ENCODE data around the gene CD99. TPM values are rescaled to one million over a fixed set of nuclear protein-coding genes. Genes with fewer than 3 reads are reported as not detected.

Gene CD99
- total RNA-seq, 4 donors from 2014 or later = 162 to 192 (median 179) TPM

DNA sequence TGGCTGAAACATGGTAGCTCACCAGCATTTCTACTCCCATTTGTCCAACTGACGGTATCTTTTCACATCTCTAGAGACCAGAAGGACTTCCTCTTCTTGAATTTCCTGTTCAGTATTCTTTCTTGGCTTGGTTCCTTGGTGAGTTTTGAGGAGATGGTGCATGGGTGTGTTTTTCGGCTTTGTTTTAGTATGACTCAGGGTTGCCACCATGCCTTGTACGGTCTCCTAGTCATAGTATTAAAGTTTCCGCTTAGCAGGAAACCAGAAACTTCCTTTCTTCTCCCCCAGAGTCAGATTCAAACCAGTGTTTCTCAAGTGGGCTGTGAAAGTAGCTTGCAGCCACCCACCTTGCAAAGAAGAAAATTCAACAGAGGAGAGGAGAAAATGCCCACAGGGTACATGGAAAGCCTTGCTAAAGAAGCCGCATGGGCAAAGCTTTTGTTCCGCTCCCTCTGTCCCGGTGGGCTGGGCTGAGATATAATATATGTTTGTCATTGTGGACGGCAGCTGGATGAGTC is 5.7 kb downstream of the CD99 start:
- TF ChIP-seq EP300 (IDR thresholded peaks at IDR 0.05) (no peak), POLR2AphosphoS5 (IDR thresholded peaks at IDR 0.05) (peak in 1 of 3 donors; percentile 58), POLR2A (IDR thresholded peaks at IDR 0.05) (no peak)
- DNase-seq (ENCODE audit: low spot score in 2 of 2) = no peak
- H3K4me3 ChIP-seq = peak overlapping the region; percentile 15
- peak overlapping the region; percentile 64 for H3K27ac ChIP-seq
- no peaks in the 10 kb centered on the region for H3K9me3 ChIP-seq
- 31% methylated on average over 8 of the region's 8 CpGs for WGBS
- H3K4me1 ChIP-seq = peaks cover 83% of the 10 kb centered on the region
- no peaks in the 10 kb centered on the region for H3K27me3 ChIP-seq
- no peaks in the 10 kb centered on the region for H3K36me3 ChIP-seq

DNA sequence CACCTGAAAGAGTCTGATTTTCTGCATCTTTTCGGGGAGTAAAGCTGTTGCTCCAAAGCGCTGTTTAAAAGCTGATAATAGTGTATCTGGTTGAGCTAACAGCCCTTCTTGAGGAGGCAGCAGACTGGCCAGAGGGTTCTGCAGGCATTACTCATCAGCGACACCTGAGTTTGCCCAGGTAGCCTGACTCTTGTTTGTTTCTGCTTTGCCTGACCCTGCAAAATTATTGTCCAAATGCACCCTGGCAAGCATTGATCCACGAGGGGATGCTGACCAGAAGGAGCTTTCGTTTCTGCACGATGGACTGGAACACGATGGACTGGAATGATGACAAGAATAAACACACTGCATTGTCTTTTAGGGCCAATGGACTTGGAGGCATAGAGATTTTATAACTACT is 6.2 kb downstream of the CD99 start:
- H3K4me1 ChIP-seq = peaks cover 84% of the 10 kb centered on the region
- 23% methylated on average over 7 of the region's 7 CpGs for WGBS

DNA sequence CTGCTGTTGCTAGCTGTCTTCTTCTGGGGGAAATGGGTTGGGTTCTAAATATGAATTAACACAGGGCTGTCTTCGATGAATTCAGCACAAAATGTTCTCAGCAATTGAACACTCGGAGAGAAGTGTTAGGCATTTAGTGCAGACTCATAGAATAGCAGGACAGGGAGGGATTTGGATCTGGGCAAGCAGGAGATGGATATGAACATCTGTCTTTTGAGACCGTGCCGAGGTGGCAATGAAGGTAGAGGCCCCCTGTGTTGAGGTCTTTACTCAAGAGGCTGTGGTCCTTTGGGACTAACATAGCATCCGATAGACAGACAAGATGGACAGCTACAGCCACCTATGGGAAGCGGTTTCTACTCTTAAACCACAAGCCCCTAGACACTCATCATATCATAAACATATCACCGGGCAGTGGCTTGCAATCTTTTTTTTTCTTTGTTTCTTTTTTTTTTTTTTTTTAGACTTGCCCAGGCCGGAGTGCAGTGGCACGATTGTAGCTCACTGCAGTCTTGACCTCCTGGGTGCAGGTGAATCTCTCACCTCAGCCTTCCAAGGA is 6.7 kb downstream of the CD99 start:
- Histone ChIP-seq H3K27me3 (no peaks in the 10 kb centered on the region), H3K4me1 (peaks cover 83% of the 10 kb centered on the region), H3K4me3 (peak overlapping the region; percentile 15), H3K36me3 (no peaks in the 10 kb centered on the region), H3K27ac (peak overlapping the region; percentile 64), H3K9me3 (no peaks in the 10 kb centered on the region)
- no peak for DNase-seq (ENCODE audit: low spot score in 2 of 2)
- no peak for TF ChIP-seq POLR2AphosphoS5 (IDR thresholded peaks at IDR 0.05)
- TF ChIP-seq EP300 (IDR thresholded peaks at IDR 0.05) = no peak
- TF ChIP-seq, protein P1, sequence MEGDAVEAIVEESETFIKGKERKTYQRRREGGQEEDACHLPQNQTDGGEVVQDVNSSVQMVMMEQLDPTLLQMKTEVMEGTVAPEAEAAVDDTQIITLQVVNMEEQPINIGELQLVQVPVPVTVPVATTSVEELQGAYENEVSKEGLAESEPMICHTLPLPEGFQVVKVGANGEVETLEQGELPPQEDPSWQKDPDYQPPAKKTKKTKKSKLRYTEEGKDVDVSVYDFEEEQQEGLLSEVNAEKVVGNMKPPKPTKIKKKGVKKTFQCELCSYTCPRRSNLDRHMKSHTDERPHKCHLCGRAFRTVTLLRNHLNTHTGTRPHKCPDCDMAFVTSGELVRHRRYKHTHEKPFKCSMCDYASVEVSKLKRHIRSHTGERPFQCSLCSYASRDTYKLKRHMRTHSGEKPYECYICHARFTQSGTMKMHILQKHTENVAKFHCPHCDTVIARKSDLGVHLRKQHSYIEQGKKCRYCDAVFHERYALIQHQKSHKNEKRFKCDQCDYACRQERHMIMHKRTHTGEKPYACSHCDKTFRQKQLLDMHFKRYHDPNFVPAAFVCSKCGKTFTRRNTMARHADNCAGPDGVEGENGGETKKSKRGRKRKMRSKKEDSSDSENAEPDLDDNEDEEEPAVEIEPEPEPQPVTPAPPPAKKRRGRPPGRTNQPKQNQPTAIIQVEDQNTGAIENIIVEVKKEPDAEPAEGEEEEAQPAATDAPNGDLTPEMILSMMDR (IDR thresholded peaks at IDR 0.05) = no peak
- TF ChIP-seq POLR2A (IDR thresholded peaks at IDR 0.05) = no peak
- WGBS = 55% methylated on average over 9 of the region's 9 CpGs

More for the DNA sequence above, 6.2 kb downstream of the CD99 start:
- DNase-seq (ENCODE audit: low spot score in 2 of 2) = no peak
- Histone ChIP-seq H3K27me3 (no peaks in the 10 kb centered on the region), H3K9me3 (no peaks in the 10 kb centered on the region), H3K36me3 (no peaks in the 10 kb centered on the region), H3K4me3 (peak overlapping the region; percentile 15), H3K27ac (peak overlapping the region; percentile 64)
- TF ChIP-seq POLR2AphosphoS5 (IDR thresholded peaks at IDR 0.05) = no peak
- TF ChIP-seq EP300 (IDR thresholded peaks at IDR 0.05) = no peak
- TF ChIP-seq POLR2A (IDR thresholded peaks at IDR 0.05) = no peak
- TF ChIP-seq, protein P1 (IDR thresholded peaks at IDR 0.05) = no peak

DNA sequence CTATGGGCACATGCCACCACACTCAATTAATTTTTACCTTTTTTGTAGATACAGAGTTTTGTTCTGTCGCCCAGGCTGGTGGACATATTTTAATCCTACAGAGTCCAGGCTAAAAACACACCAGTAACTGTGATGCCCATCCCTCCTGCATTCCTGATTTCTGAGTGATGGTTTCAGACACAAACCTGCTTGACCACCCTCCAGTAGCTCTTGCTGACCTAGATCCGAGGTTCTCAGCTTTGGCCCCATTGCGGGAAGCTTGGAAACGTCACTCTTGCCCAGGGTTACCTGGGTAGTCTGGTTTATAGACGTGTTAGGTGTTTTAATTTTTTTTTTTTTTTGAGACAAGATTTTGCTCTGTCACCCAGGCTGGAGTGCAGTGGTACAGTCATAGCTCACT is 7.5 kb downstream of the CD99 start:
- WGBS = 73% methylated on average over 5 of the region's 5 CpGs

DNA sequence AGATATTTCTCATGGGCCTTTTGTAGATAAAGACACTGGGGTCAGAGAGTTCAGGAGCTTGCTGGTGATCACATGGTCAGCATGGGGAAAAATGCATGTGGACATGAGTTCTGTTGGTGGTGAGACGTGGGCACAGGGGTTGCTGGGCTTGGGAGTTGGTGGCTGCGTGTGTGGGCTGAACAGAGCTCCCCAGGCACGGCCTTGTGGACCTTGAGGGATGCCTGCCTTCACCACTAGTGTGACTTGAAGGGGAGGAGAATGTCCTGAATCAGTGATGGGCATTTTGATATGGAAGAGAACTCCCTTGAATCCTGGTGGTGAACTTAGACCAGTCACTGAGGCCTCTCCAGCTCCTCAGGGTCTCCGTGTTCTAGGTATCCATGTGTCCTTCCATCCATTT is 8.9 kb downstream of the CD99 start:
- TF ChIP-seq POLR2A (IDR thresholded peaks at IDR 0.05) (no peak), POLR2AphosphoS5 (IDR thresholded peaks at IDR 0.05) (no peak), EP300 (IDR thresholded peaks at IDR 0.05) (no peak)
- TF ChIP-seq, protein P1 (IDR thresholded peaks at IDR 0.05) = no peak
- H3K4me1 ChIP-seq = peaks cover 83% of the 10 kb centered on the region
- H3K36me3 ChIP-seq = no peaks in the 10 kb centered on the region
- 89% methylated on average over 4 of the region's 4 CpGs for WGBS
- H3K27me3 ChIP-seq = no peaks in the 10 kb centered on the region
- H3K4me3 ChIP-seq = no peak overlapping the region
- H3K27ac ChIP-seq = no peak overlapping the region
- no peak for DNase-seq (ENCODE audit: low spot score in 2 of 2)
- no peaks in the 10 kb centered on the region for H3K9me3 ChIP-seq

More for the DNA sequence above, 7.5 kb downstream of the CD99 start:
- Histone ChIP-seq H3K4me1 (peaks cover 83% of the 10 kb centered on the region), H3K27ac (peak overlapping the region; percentile 64), H3K36me3 (no peaks in the 10 kb centered on the region), H3K9me3 (no peaks in the 10 kb centered on the region), H3K27me3 (no peaks in the 10 kb centered on the region), H3K4me3 (no peak overlapping the region)
- no peak for DNase-seq (ENCODE audit: low spot score in 2 of 2)
- no peak for TF ChIP-seq EP300 (IDR thresholded peaks at IDR 0.05)
- TF ChIP-seq, protein P1 (IDR thresholded peaks at IDR 0.05) = no peak
